Measurements from ENCODE around the gene CCDC188. TPM values are rescaled to one million over a fixed set of nuclear protein-coding genes. Genes with fewer than 3 reads are reported as not detected.

The CCDC188 gene
- total RNA-seq, 1 experiment from 2014 or later, result not detected

- peak; percentile 100 for TF ChIP-seq E2F5 (CRISPR knock-in tag; IDR thresholded peaks at IDR 0.05)
- 0 out of 2 replicates have a peak, but pooled peaks have one; percentile 45 for TF ChIP-seq CREB1 (CRISPR knock-in tag; IDR thresholded peaks at IDR 0.05)
- TF ChIP-seq SMAD4 (CRISPR knock-in tag; IDR thresholded peaks at IDR 0.05), result 0 out of 2 replicates have a peak, but pooled peaks have one; percentile 13
- 0 out of 2 replicates have a peak, but pooled peaks have one; percentile 21 for TF ChIP-seq ZNF281 (CRISPR knock-in tag; IDR thresholded peaks at IDR 0.05)
- TF ChIP-seq STAT6 (CRISPR knock-in tag; conservative IDR thresholded peaks at IDR 0.05; ENCODE audit: low read depth), result no peak
- TF ChIP-seq FOXK1 (CRISPR knock-in tag; IDR thresholded peaks at IDR 0.05), result peak; percentile 95
- peak; percentile 56; the same call in 1 of the 2 replicates for TF ChIP-seq ZBTB43 (CRISPR knock-in tag; IDR thresholded peaks at IDR 0.05)
- TF ChIP-seq MYBL2 (CRISPR knock-in tag; IDR thresholded peaks at IDR 0.05), result peak; percentile 96
- no peak for TF ChIP-seq NFATC4 (CRISPR knock-in tag; IDR thresholded peaks at IDR 0.05)
- peak; percentile 19; the same call in 1 of the 2 replicates for TF ChIP-seq KAT7 (CRISPR knock-in tag; IDR thresholded peaks at IDR 0.05; ENCODE audit: borderline replicate concordance)
- TF ChIP-seq PREB (CRISPR knock-in tag; IDR thresholded peaks at IDR 0.05; ENCODE audit: borderline replicate concordance), result 0 out of 2 replicates have a peak, but pooled peaks have one; percentile 52
- no peak for TF ChIP-seq ZBTB21 (CRISPR knock-in tag; IDR thresholded peaks at IDR 0.05; ENCODE audit: borderline replicate concordance)
- TF ChIP-seq NR2C2 (CRISPR knock-in tag; IDR thresholded peaks at IDR 0.05), result peak; percentile 96
- no peak for TF ChIP-seq ATF1 (CRISPR knock-in tag; IDR thresholded peaks at IDR 0.05)
These were observed 33.8 kb downstream of the CCDC188 start, which contains the start of gene TRMT2A (continued) for GRCh38 chr22:20116951-20117632.

GRCh38 chr22:20116376-20116950 lies 34.4 kb downstream of the CCDC188 start:
- H3K4me3 Mint-ChIP-seq, result peak overlapping the region; percentile 79
- H3K27me3 Mint-ChIP-seq (ENCODE audit: low read depth), result no peaks in the 10 kb centered on the region
- ATAC-seq (peak; percentile 1; the same call in 1 of the 2 replicates), DNase-seq (ENCODE audit: low spot score) (no peak)
- H3K9me3 Mint-ChIP-seq, result no peaks in the 10 kb centered on the region
- H3K4me1 Mint-ChIP-seq, result peaks cover 13% of the 10 kb centered on the region
- CTCF ChIA-PET, result interaction anchor here (0.8 to 1.5 kb wide), 7 partner anchors 19 to 150 kb away, joined by 3 to 4 read pairs (median 3); partner anchors contain the start of gene DGCR8
- H3K27ac Mint-ChIP-seq, result peak overlapping the region; percentile 45; the same call in 1 of the 2 replicates
- POLR2A ChIA-PET, result interaction anchor here (0.6 to 2.0 kb wide), 5 partner anchors 10 to 56 kb away, joined by 3 to 6 read pairs (median 5); no protein-coding TSS in a partner anchor
- H3K36me3 Mint-ChIP-seq, result peaks cover 36% of the 10 kb centered on the region
- no peak for TF ChIP-seq ELF4 (CRISPR knock-in tag; IDR thresholded peaks at IDR 0.05; ENCODE audit: low read depth)
- TF ChIP-seq RELA (CRISPR knock-in tag; IDR thresholded peaks at IDR 0.05; ENCODE audit: borderline replicate concordance), result no peak
- TF ChIP-seq ZNF425 (CRISPR knock-in tag; conservative IDR thresholded peaks at IDR 0.05), result no peak
- TF ChIP-seq NFYB (CRISPR knock-in tag; conservative IDR thresholded peaks at IDR 0.05; ENCODE audit: low read depth), result no peak
- TF ChIP-seq E2F1 (CRISPR knock-in tag; IDR thresholded peaks at IDR 0.05), result no peak
- TF ChIP-seq OVOL2 (CRISPR knock-in tag; IDR thresholded peaks at IDR 0.05; ENCODE audit: borderline replicate concordance), result no peak
- TF ChIP-seq SMAD3 (CRISPR knock-in tag; IDR thresholded peaks at IDR 0.05; ENCODE audit: borderline replicate concordance), result no peak
- no peak for TF ChIP-seq TEAD1 (CRISPR knock-in tag; IDR thresholded peaks at IDR 0.05)
- TF ChIP-seq NR3C1 (CRISPR knock-in tag; conservative IDR thresholded peaks at IDR 0.05; ENCODE audit: low read depth), result no peak

Measured in WTC11 (cell line).